Activated CD4-positive, CD25-positive, alpha-beta regulatory T cell treated with anti-CD3 and anti-CD28 coated beads, Interleukin-2, amount 50 U/mL, for 72 hours (primary cell): ENCODE results near the gene SCN4A.
A peak's percentile ranks its signal among the peaks of the same experiment; 100 is the strongest.
"Not testable (repeated sequence)": the region's sequence is repeated elsewhere in the genome, so short reads cannot be mapped to it uniquely, and the experiment has no call there.

ENCODE experiments used
- DNase-seq: peaks from one replicate; pipeline ENCODE4 v3.0.0; 2021

SCN4A gene

GRCh38 chr17:63984651-63985386, 12.1 kb upstream of the SCN4A start:
- no peak for DNase-seq

GRCh38 chr17:63984236-63984635, 11.5 kb upstream of the SCN4A start:
- DNase-seq: no peak

GRCh38 chr17:63983320-63983719, 10.6 kb upstream of the SCN4A start:
- DNase-seq: no peak

- not testable (repeated sequence) for DNase-seq
These were observed 9.9 kb upstream of the SCN4A start for GRCh38 chr17:63982641-63983040.

GRCh38 chr17:63978272-63979200, 5.8 kb upstream of the SCN4A start:
- no peak for DNase-seq

- DNase-seq: no peak
These were observed 4.0 kb upstream of the SCN4A start for GRCh38 chr17:63976702-63977101.

GRCh38 chr17:63975541-63976092, 2.9 kb upstream of the SCN4A start:
- no peak for DNase-seq

- DNase-seq: no peak
These were observed 2.0 kb upstream of the SCN4A start for GRCh38 chr17:63974594-63975192.

- DNase-seq: no peak
These were observed 1.3 kb upstream of the SCN4A start for GRCh38 chr17:63973930-63974593.

GRCh38 chr17:63973247-63973646, 529 bp upstream of the SCN4A start:
- no peak for DNase-seq

- no peak for DNase-seq
These were observed 3.4 kb downstream of the SCN4A start for GRCh38 chr17:63969278-63969677.

- no peak for DNase-seq
These were observed 4.8 kb downstream of the SCN4A start for GRCh38 chr17:63967953-63968352.

GRCh38 chr17:63966646-63967264, 6.0 kb downstream of the SCN4A start:
- no peak for DNase-seq

- DNase-seq: no peak
These were observed 9.6 kb downstream of the SCN4A start for GRCh38 chr17:63963123-63963522.

GRCh38 chr17:63962298-63962744, 10.4 kb downstream of the SCN4A start:
- no peak for DNase-seq

- DNase-seq: peak; percentile 53
These were observed 11.1 kb downstream of the SCN4A start for GRCh38 chr17:63961355-63962212.

GRCh38 chr17:63960430-63960829, 12.3 kb downstream of the SCN4A start:
- no peak for DNase-seq

GRCh38 chr17:63960006-63960405, 12.7 kb downstream of the SCN4A start:
- no peak for DNase-seq

- DNase-seq: no peak
These were observed 16.3 kb downstream of the SCN4A start for GRCh38 chr17:63956296-63956920.

- no peak for DNase-seq
These were observed 16.9 kb downstream of the SCN4A start for GRCh38 chr17:63955791-63956190.

- no peak for DNase-seq
These were observed 17.5 kb downstream of the SCN4A start for GRCh38 chr17:63955232-63955631.
